ENCODE results near the gene PCNT. TPM values are rescaled to one million over a fixed set of nuclear protein-coding genes. Genes with fewer than 3 reads are reported as not detected.
A peak's percentile ranks its signal among the peaks of the same experiment; 100 is the strongest.

PCNT gene
- total and polyA plus RNA-seq, 9 of the 15 experiments (the other 6 are each of a cell fraction or from before 2014, with no cell fraction given), result 9.1 to 53.5 (median 31.3) TPM

DNA sequence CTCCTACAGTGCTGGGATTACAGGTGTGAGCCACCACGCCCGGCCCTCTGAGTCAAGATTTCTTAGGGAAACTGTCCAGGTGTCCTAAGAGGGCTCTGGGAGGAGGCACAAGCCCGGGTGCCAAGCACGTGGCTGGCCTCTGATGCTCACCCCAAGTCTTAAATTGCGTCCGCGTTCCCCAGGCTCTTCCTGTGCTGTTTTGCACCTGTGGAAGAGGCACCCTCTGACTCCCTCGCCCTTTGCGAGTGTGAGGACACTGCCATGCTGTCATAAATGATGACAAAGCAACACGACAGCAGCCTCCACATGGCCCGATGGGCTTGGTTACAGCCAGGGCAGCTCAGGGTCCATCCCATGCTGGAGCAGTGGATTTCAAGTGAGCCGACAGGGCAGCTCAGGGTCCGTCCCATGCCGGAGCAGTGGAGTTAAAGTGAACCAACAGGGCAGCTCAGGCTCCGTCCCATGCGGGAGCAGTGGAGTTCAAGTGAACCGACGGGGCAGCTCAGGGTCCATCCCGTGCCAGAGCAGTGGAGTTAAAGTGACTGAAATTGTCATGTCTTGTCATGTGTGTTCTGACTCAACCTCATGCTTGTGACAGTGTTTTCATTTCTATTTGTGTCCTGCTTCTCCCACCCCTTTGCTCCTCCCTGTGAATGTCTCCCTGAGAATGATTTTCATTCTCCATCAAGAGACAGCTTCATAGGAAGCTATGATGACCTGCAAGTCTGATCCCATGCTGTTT is 33.9 kb downstream of the PCNT start:
- intact Hi-C loops (cut with micrococcal nuclease) (no loop called here), in situ Hi-C loops (cut with MboI) (no loop called here)
- Histone ChIP-seq H4K20me1 (replicated peaks; ENCODE audit: control insufficient read depth, insufficient read depth, low read length) (peaks cover 5% of the 10 kb centered on the region; the same call in 1 of the 2 replicates), H3K9me3 (replicated peaks; ENCODE audit: control insufficient read depth, insufficient read depth, low read depth, low read length) (no peaks in the 10 kb centered on the region), H3K9me1 (ENCODE audit: control insufficient read depth, insufficient read depth, low read length) (peaks cover 10% of the 10 kb centered on the region), H3K27me3 (ENCODE audit: control insufficient read depth in 2 of 2, insufficient read depth in 2 of 2, low read length in 2 of 2) (no peaks in the 10 kb centered on the region), H3K79me2 (ENCODE audit: control insufficient read depth, insufficient read depth, low read length) (no peaks in the 10 kb centered on the region), H3K4me2 (ENCODE audit: insufficient read depth, low read length) (no peak overlapping the region), H3K27ac (ENCODE audit: extremely low read depth, low read depth, low read length) (no peak overlapping the region), H3K4me3 (no peak overlapping the region), H3K36me3 (ENCODE audit: control insufficient read depth, insufficient read depth, low read length) (peaks cover 79% of the 10 kb centered on the region; the same call in 2 of the 3 replicates), H3K4me1 (replicated peaks in 1 of 2; ENCODE audit: control insufficient read depth in 2 of 2, insufficient read depth in 2 of 2, low read length in 2 of 2) (peaks cover 0 to 11% of the 10 kb centered on the region in 2 experiments; a peak in 1 of 5 replicates), H2AFZ (ENCODE audit: low read depth, low read length) (no peak overlapping the region), H3K9ac (ENCODE audit: insufficient read depth in 1 of 2, low read depth in 2 of 2, low read length in 2 of 2) (peak overlapping the region in 1 of 2 experiments; percentile 19; a peak in 1 of 4 replicates)
- ATAC-seq, result no peak
- CTCF ChIA-PET (ENCODE audit: low intra/inter-chr PET ratio), result no interaction called here
- 0 out of 2 replicates have a peak, but pooled peaks have one; percentile 24 for TF ChIP-seq POLR2G (IDR thresholded peaks at IDR 0.05; ENCODE audit: low read depth, low read length)
- no peak for TF ChIP-seq ZNF354B (CRISPR knock-in tag; IDR thresholded peaks at IDR 0.05)
- DNase-seq (ENCODE audit: extremely low read depth in 1 of 4, low spot score in 3 of 4), result no peak
- 91% methylated on average over 19 of the region's 19 CpGs for WGBS (ENCODE audit: insufficient coverage, low coverage, missing lambda C conversion rate)
- no peak for FAIRE-seq
- BruUV-seq (replicated peaks), result no TSS peak
- POLR2A ChIA-PET, result no interaction called here

DNA sequence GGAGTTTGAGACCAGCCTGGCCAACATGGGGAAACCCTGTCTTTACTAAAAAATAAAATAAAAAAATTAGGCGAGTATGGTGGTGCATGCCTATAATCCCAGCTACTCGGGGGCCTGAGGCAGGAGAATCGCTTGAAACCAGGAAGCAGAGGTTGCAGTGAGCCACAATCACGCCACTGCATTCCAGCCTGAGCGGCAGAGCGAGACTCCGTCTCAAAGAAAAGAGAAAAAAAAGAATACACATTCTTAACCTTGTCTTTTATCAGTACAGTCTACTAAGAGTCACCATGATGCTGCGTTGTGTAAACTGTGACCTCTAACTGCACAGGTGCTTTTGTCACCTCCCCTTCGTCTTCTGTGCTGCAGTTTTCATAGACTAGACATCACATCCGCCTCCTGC is 37.2 kb downstream of the PCNT start:
- ATAC-seq (no peak), DNase-seq (ENCODE audit: extremely low read depth in 1 of 4, low spot score in 3 of 4) (no peak), FAIRE-seq (no peak)
- no peaks in the 10 kb centered on the region for H4K20me1 ChIP-seq (replicated peaks; ENCODE audit: control insufficient read depth, insufficient read depth, low read length)
- no peaks in the 10 kb centered on the region for H3K27me3 ChIP-seq (ENCODE audit: control insufficient read depth in 2 of 2, insufficient read depth in 2 of 2, low read length in 2 of 2)
- 82% methylated on average over 10 of the region's 10 CpGs for WGBS (ENCODE audit: insufficient coverage, low coverage, missing lambda C conversion rate)
- no peaks in the 10 kb centered on the region for H3K9me3 ChIP-seq (replicated peaks; ENCODE audit: control insufficient read depth, insufficient read depth, low read depth, low read length)
- H3K36me3 ChIP-seq (ENCODE audit: control insufficient read depth, insufficient read depth, low read length), result peaks cover 79% of the 10 kb centered on the region; the same call in 2 of the 3 replicates
- in situ Hi-C loops (cut with MboI) (no loop called here), intact Hi-C loops (cut with micrococcal nuclease) (no loop called here)
- POLR2A ChIA-PET, result no interaction called here
- peaks cover 0 to 12% of the 10 kb centered on the region in 2 experiments; a peak in 1 of 5 replicates for H3K4me1 ChIP-seq (replicated peaks in 1 of 2; ENCODE audit: control insufficient read depth in 2 of 2, insufficient read depth in 2 of 2, low read length in 2 of 2)
- H3K9me1 ChIP-seq (ENCODE audit: control insufficient read depth, insufficient read depth, low read length), result peaks cover 9% of the 10 kb centered on the region
- H3K4me3 ChIP-seq, result no peak overlapping the region
- CTCF ChIA-PET (ENCODE audit: low intra/inter-chr PET ratio), result no interaction called here
- H3K9ac ChIP-seq (ENCODE audit: insufficient read depth in 1 of 2, low read depth in 2 of 2, low read length in 2 of 2), result no peak overlapping the region
- H3K79me2 ChIP-seq (ENCODE audit: control insufficient read depth, insufficient read depth, low read length), result no peaks in the 10 kb centered on the region
- H3K27ac ChIP-seq (ENCODE audit: extremely low read depth, low read depth, low read length), result no peak overlapping the region
- BruUV-seq (replicated peaks), result no TSS peak
- H3K4me2 ChIP-seq (ENCODE audit: insufficient read depth, low read length), result no peak overlapping the region
- H2AFZ ChIP-seq (ENCODE audit: low read depth, low read length), result no peak overlapping the region
- TF ChIP-seq ZNF384 (IDR thresholded peaks at IDR 0.05; ENCODE audit: low read depth, low read length), result no peak
- TF ChIP-seq YY1 (IDR thresholded peaks at IDR 0.05; ENCODE audit: borderline replicate concordance in 1 of 3, control insufficient read depth in 1 of 3, extremely low read depth in 1 of 3, insufficient read depth in 3 of 3, insufficient read length in 1 of 3, insufficient replicate concordance in 2 of 3, low read depth in 1 of 3, low read length in 2 of 3), result no peak
- TF ChIP-seq, protein P1, sequence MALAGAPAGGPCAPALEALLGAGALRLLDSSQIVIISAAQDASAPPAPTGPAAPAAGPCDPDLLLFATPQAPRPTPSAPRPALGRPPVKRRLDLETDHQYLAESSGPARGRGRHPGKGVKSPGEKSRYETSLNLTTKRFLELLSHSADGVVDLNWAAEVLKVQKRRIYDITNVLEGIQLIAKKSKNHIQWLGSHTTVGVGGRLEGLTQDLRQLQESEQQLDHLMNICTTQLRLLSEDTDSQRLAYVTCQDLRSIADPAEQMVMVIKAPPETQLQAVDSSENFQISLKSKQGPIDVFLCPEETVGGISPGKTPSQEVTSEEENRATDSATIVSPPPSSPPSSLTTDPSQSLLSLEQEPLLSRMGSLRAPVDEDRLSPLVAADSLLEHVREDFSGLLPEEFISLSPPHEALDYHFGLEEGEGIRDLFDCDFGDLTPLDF (CRISPR knock-in tag; IDR thresholded peaks at IDR 0.05), result no peak
- TF ChIP-seq ZNF583 (CRISPR knock-in tag; IDR thresholded peaks at IDR 0.05), result no peak
- no peak for TF ChIP-seq SMAD1 (IDR thresholded peaks at IDR 0.05; ENCODE audit: low read depth, low read length, partially characterized antibody)
- TF ChIP-seq ZNF436 (CRISPR knock-in tag; IDR thresholded peaks at IDR 0.05), result no peak
- no peak for TF ChIP-seq KDM4B (IDR thresholded peaks at IDR 0.05; ENCODE audit: borderline replicate concordance in 2 of 2, low read depth in 1 of 2)
- TF ChIP-seq BCOR (IDR thresholded peaks at IDR 0.05), result no peak
- no peak for TF ChIP-seq SMAD2 (IDR thresholded peaks at IDR 0.05; ENCODE audit: low read depth, low read length)
- TF ChIP-seq RAD21 (CRISPR knock-in tag; conservative IDR thresholded peaks at IDR 0.05 in 1 of 2, IDR thresholded peaks at IDR 0.05 in 1 of 2), result no peak
